Esophagus muscularis mucosa (tissue), 4 donors: Measurements from ENCODE around the gene BTBD16. TPM values are rescaled to one million over a fixed set of nuclear protein-coding genes. Genes with fewer than 3 reads are reported as not detected.

Experiments
- DNase-seq: peaks from one replicate; pipeline ENCODE4 v3.0.0-alpha.2; 2017; ENCODE audit errors: extremely low spot score
- H3K27ac ChIP-seq, 4 donors: fragments of 200-600 bp; sonication (generic); replicated peaks in 1 of 4; 1 replicate in 3 of 4; 2 replicates in 1 of 4; pipeline ENCODE4 v1.5.1; 2016 to 2019; ENCODE audit warnings: mild to moderate bottlenecking in 1 of 4
- H3K27me3 ChIP-seq, 4 donors: fragments of 200-600 bp; sonication (generic); one replicate each; pipeline versions ENCODE4 v1.5.1 to v1.6.0; 2016 to 2019
- H3K36me3 ChIP-seq, 4 donors: fragments of 200-600 bp; sonication (generic); one replicate each; pipeline ENCODE4 v1.5.1; 2016 to 2019
- H3K4me1 ChIP-seq, 4 donors: fragments of 200-600 bp; sonication (generic); one replicate each; pipeline ENCODE4 v1.5.1; 2016 to 2019
- H3K4me3 ChIP-seq, 4 donors: fragments of 200-600 bp; sonication (generic); 1 replicate in 2 of 4; 2 replicates in 2 of 4; pipeline ENCODE4 v1.5.1; 2016 to 2019; ENCODE audit warnings: mild to moderate bottlenecking in 4 of 4, moderate library complexity in 1 of 4
- H3K9me3 ChIP-seq, 4 donors: fragments of 200-600 bp; sonication (generic); 1 replicate in 3 of 4; 2 replicates in 1 of 4; pipeline ENCODE4 v1.5.1; 2016 to 2019
- CTCF ChIP-seq, 3 experiments: fragments of 200-600 bp in 2 of 3; fragments of 450-650 bp in 1 of 3; sonication (generic) in 2 of 3; IDR thresholded peaks; one replicate each; pipeline ENCODE4 v1.5.1; 2017 to 2019; ENCODE audit warnings: antibody characterized with exemption in 3 of 3, mild to moderate bottlenecking in 2 of 3, moderate library complexity in 1 of 3
- EP300 ChIP-seq: sonication (generic); formaldehyde crosslinking; IDR thresholded peaks from one replicate; pipeline ENCODE4 v1.6.1; 2017; ENCODE audit warnings: antibody characterized with exemption
- POLR2A ChIP-seq: fragments of 450-650 bp; IDR thresholded peaks from one replicate; pipeline ENCODE4 v1.6.1; 2017; ENCODE audit warnings: antibody characterized with exemption, moderate library complexity, mild to moderate bottlenecking, low read depth
- POLR2AphosphoS5 ChIP-seq, 2 donors: sonication (generic); formaldehyde crosslinking; IDR thresholded peaks; one replicate each; pipeline ENCODE4 v1.6.1; 2017; ENCODE audit warnings: antibody characterized with exemption in 2 of 2
- WGBS: methylation state at CpG from one replicate; pipeline ENCODE4 v1.1.5; 2018; 5-methylcytosine and 5-hydroxymethylcytosine counted together
- intact Hi-C: fragments of 100-400 bp; cut with DNase I; formaldehyde crosslinking; loops from one replicate; pipeline ENCODE4 v1.15.1; 2023
- total RNA-seq, 4 donors: library from RNA; depleted of rRNA; stranded (reverse); fragments of >200 nt; gene quantifications; one replicate each; pipeline versions ENCODE4 v1.1.0 to v1.2.1, GENCODE V29; 2016

Gene BTBD16
- total RNA-seq, 4 donors from 2014 or later, result 0.29 TPM; not detected in 3

- DNase-seq, result no peak
- 79% methylated on average over 2 of the region's 2 CpGs for WGBS
- H3K4me3 ChIP-seq, result no peak overlapping the region
- H3K4me1 ChIP-seq, result peaks cover 6 to 13% (median 10%) of the 10 kb centered on the region in 4 donors
- H3K27ac ChIP-seq, result no peak overlapping the region
- TF ChIP-seq EP300 (no peak), POLR2A (no peak), CTCF (IDR thresholded peaks at IDR 0.05) (no peak), POLR2AphosphoS5 (IDR thresholded peaks at IDR 0.05) (no peak)
- H3K36me3 ChIP-seq, result peaks cover 18 to 90% (median 81%) of the 10 kb centered on the region in 4 donors
- no peaks in the 10 kb centered on the region for H3K9me3 ChIP-seq
- intact Hi-C loops, result no loop called here
- no peaks in the 10 kb centered on the region for H3K27me3 ChIP-seq
These were observed 36.7 kb upstream of the BTBD16 start for GRCh38 chr10:122234416-122234815.

GRCh38 chr10:122236690-122237306 is 34.3 kb upstream of the BTBD16 start:
- intact Hi-C loops, result no loop called here
- no peak for DNase-seq
- Histone ChIP-seq H3K27me3 (no peaks in the 10 kb centered on the region), H3K4me1 (peaks cover 10 to 15% (median 14%) of the 10 kb centered on the region in 4 donors), H3K27ac (no peak overlapping the region), H3K9me3 (no peaks in the 10 kb centered on the region), H3K4me3 (no peak overlapping the region), H3K36me3 (peaks cover 29 to 90% (median 80%) of the 10 kb centered on the region in 4 donors)
- 93% methylated on average over 5 of the region's 5 CpGs for WGBS
- TF ChIP-seq CTCF (IDR thresholded peaks at IDR 0.05), result no peak

GRCh38 chr10:122237331-122237990 is 33.6 kb upstream of the BTBD16 start:
- Histone ChIP-seq H3K4me3 (no peak overlapping the region), H3K27ac (no peak overlapping the region), H3K9me3 (no peaks in the 10 kb centered on the region), H3K4me1 (peaks cover 6 to 13% (median 11%) of the 10 kb centered on the region in 4 donors), H3K36me3 (peaks cover 36 to 90% (median 80%) of the 10 kb centered on the region in 4 donors), H3K27me3 (no peaks in the 10 kb centered on the region)
- WGBS, result 83% methylated on average over 17 of the region's 17 CpGs
- intact Hi-C loops, result no loop called here
- DNase-seq, result no peak
- TF ChIP-seq EP300 (no peak), POLR2AphosphoS5 (IDR thresholded peaks at IDR 0.05) (no peak), CTCF (IDR thresholded peaks at IDR 0.05) (no peak), POLR2A (no peak)

- 82% methylated on average over 10 of the region's 10 CpGs for WGBS
- intact Hi-C loops, result no loop called here
- Histone ChIP-seq H3K36me3 (peaks cover 39 to 97% (median 88%) of the 10 kb centered on the region in 4 donors), H3K27me3 (no peaks in the 10 kb centered on the region), H3K4me1 (peaks cover 0 to 25% (median 13%) of the 10 kb centered on the region in 4 donors), H3K9me3 (no peaks in the 10 kb centered on the region), H3K27ac (peak overlapping the region in 3 of 4 donors; percentile 28 to 59 (median 51)), H3K4me3 (no peak overlapping the region)
- TF ChIP-seq EP300, result no peak
- peak in 1 of 2 donors; percentile 34 for TF ChIP-seq POLR2AphosphoS5 (IDR thresholded peaks at IDR 0.05)
- DNase-seq, result no peak
These were observed 31.4 kb upstream of the BTBD16 start for GRCh38 chr10:122239578-122240257.

- TF ChIP-seq EP300 (no peak), POLR2AphosphoS5 (IDR thresholded peaks at IDR 0.05) (no peak), CTCF (IDR thresholded peaks at IDR 0.05) (no peak), POLR2A (no peak)
- no peak for DNase-seq
- peak overlapping the region in 2 of 4 donors; percentile 51 to 59 for H3K27ac ChIP-seq
- no peaks in the 10 kb centered on the region for H3K9me3 ChIP-seq
- intact Hi-C loops, result no loop called here
- WGBS, result 98% methylated on average over 6 of the region's 6 CpGs
- no peak overlapping the region for H3K4me3 ChIP-seq
- H3K27me3 ChIP-seq, result no peaks in the 10 kb centered on the region
- peaks cover 0 to 25% (median 14%) of the 10 kb centered on the region in 4 donors for H3K4me1 ChIP-seq
- peaks cover 39 to 98% (median 94%) of the 10 kb centered on the region in 4 donors for H3K36me3 ChIP-seq
These were observed 30.7 kb upstream of the BTBD16 start for GRCh38 chr10:122240401-122240800.
